HG02938 (cell line): ENCODE measurements around the gene KIFBP.
"Not testable (repeated sequence)": the region's sequence is repeated elsewhere in the genome, so short reads cannot be mapped to it uniquely, and the experiment has no call there.

Experiments used
- ATAC-seq: cut with Tn5 transposase; IDR thresholded peaks from one replicate; pipeline ENCODE4 v1.9.1; 2021; ENCODE audit warnings: mild to moderate bottlenecking, moderate library complexity; ENCODE audit not compliant: unreplicated experiment

KIFBP gene

GRCh38 chr10:68988530-68989316, at the start of gene KIFBP:
KIFBP (plus strand) TSS chr10:68988803; CDS start chr10:68988833, 30 bp downstream.
- peak; percentile 77 for ATAC-seq

- no peak for ATAC-seq
These were observed 49.7 kb upstream of the KIFBP start for GRCh38 chr10:68938884-68939283.

- ATAC-seq: not testable (repeated sequence)
These were observed 47.7 kb upstream of the KIFBP start for GRCh38 chr10:68940917-68941316.

- ATAC-seq: no peak
These were observed 38.0 kb upstream of the KIFBP start for GRCh38 chr10:68950598-68950997.

GRCh38 chr10:68954904-68955303, 33.7 kb upstream of the KIFBP start:
- no peak for ATAC-seq

- no peak for ATAC-seq
These were observed 33.2 kb upstream of the KIFBP start for GRCh38 chr10:68955355-68955831.

GRCh38 chr10:68955832-68956532, 32.6 kb upstream of the KIFBP start, which contains the start of gene DDX21:
DDX21 (plus strand) TSS chr10:68956170; CDS start chr10:68956226, 56 bp downstream.
- peak; percentile 79 for ATAC-seq

GRCh38 chr10:68957284-68957615, 31.4 kb upstream of the KIFBP start:
- no peak for ATAC-seq

GRCh38 chr10:68957654-68958053, 30.9 kb upstream of the KIFBP start:
- no peak for ATAC-seq

GRCh38 chr10:68959695-68960527, 28.7 kb upstream of the KIFBP start:
- ATAC-seq: no peak

GRCh38 chr10:68963151-68963550, 25.5 kb upstream of the KIFBP start:
- no peak for ATAC-seq

- ATAC-seq: no peak
These were observed 14.6 kb upstream of the KIFBP start for GRCh38 chr10:68973975-68974374.

GRCh38 chr10:68975936-68976473, 12.6 kb upstream of the KIFBP start:
- not testable (repeated sequence) for ATAC-seq

- not testable (repeated sequence) for ATAC-seq
These were observed 8.9 kb upstream of the KIFBP start for GRCh38 chr10:68979738-68980137.

GRCh38 chr10:68981074-68981473, 7.5 kb upstream of the KIFBP start:
- no peak for ATAC-seq

GRCh38 chr10:68982389-68982788, 6.2 kb upstream of the KIFBP start:
- ATAC-seq: no peak

- no peak for ATAC-seq
These were observed 992 bp upstream of the KIFBP start for GRCh38 chr10:68987611-68988010.

- ATAC-seq: no peak
These were observed 851 bp downstream of the KIFBP start for GRCh38 chr10:68989317-68989990.

- no peak for ATAC-seq
These were observed 4.2 kb downstream of the KIFBP start for GRCh38 chr10:68992636-68993440.

- peak; percentile 21 for ATAC-seq
These were observed 8.6 kb downstream of the KIFBP start for GRCh38 chr10:68997211-68997610.
